HG03045 (cell line): ENCODE measurements around the gene KCNMA1.
"Not testable (repeated sequence)": the region's sequence is repeated elsewhere in the genome, so short reads cannot be mapped to it uniquely, and the experiment has no call there.

ENCODE experiments used
- ATAC-seq: cut with Tn5 transposase; IDR thresholded peaks from one replicate; pipeline ENCODE4 v1.9.1; 2021; ENCODE audit warnings: mild to moderate bottlenecking, moderate library complexity; ENCODE audit not compliant: unreplicated experiment

The KCNMA1 gene

DNA sequence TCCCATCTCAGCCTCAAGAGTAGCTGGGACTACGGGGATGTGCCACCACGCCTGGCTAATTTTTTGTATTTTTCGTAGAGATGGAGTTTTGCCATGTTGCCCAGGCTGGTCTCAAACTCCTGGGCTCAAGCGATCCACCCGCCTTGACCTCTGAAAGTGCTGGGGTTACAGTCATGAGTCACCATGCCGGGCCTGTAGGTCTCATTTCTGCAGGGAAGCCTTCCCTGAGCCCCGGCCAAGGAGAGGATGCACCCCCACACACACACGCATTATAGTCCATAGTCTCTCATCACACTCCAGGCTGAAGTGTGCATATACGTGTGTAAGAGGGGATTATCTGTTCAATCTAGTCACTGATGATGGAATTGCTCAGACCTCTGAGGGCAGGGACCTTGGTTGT lies 29.3 kb downstream of the KCNMA1 start:
- ATAC-seq, result no peak

DNA sequence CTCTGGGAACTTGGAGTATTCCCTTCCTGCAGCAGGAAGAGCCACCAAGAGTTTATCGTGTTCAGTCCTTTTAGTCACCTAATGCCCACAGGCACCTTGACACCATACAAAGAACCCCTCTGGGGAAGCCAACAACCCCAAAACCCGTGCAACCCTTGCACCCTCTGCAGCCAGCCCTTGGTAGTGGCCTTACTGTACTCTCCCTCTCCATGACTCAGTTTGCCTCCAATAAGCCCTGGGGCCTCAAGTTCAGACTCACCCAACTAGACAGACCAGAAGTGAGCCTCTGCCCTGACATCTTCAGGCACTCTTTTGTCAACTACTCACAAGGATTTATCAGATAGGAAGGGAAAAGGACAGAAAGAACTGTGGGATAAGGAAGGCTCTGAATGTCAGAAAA lies 30.9 kb downstream of the KCNMA1 start:
- ATAC-seq, result no peak

DNA sequence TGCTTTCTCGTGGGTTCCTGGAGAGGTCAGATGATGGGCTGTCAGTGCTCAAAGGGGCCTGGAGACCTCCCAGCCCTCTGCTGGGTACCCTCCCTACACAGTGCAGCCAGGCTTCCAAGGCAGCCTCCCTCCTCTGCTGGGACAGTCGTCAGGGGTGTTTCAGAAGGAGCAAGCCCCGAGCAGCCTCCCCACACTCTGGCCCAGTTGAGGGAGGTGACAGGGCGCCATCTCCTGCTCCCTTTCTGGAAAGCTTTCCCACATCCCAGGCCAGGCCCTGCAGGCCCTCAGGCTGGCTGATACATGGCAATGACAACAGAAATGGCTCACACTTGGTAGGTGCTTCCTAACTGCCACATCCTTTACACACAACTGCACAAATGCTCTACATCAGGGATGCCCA lies 32.1 kb downstream of the KCNMA1 start:
- no peak for ATAC-seq

DNA sequence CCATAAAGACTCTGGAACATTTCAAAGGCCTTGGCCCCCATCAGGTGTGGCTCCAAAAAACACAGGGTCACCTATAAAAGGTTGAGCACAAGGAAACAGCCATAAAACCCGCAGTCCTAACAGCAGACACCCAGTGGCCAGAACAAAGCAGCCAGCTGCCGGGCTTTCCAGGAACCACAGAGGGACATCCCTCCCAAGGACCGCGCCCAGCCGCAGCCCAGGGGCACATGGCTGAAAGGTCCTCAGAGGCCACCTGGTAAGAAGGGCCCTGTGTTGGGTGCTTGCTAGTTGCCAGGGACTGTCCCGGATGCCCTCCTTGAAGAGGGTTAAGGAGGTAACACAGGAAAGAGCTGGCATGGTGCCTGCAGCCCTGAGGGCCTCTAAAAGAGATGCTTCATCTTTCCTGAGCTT lies 32.7 kb downstream of the KCNMA1 start:
- no peak for ATAC-seq

DNA sequence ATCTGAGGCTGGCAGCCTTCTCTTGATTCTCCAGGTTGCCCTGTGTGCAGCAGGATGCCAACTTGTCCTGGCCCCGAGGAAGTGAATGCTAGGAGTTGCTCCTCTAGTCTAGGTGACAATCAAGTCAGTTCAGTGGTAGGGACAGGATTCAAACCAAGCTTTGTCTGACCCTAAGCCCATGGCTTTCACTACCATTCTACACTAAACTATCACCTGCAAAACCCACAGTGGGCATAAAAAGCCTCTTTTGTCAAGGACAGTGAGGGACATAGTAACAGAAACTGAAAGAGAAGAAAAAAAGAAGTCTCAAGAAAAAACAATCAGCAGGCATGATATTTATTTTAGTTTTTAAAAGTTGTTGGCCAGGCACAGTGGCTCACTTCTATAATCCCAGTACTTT lies 33.5 kb downstream of the KCNMA1 start:
- ATAC-seq, result no peak

DNA sequence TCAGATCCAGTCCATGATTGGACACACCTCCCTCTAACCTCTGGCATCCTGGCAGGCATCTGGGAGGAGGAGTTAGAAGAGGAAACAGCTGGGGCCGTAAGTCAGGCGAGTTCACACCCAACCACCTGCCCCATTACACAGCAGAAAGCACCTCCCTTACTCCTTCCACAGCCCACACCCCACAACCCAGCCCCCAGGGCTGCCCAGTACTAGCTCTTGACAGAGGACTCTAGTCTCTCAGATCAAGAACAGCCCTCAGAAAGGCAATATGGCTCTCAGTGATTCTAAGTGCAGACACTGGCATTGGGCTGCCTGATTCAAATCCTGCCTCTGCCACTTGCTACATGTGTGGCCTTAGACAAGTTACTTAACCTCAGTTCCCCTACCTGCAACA lies 34.1 kb downstream of the KCNMA1 start:
- no peak for ATAC-seq

DNA sequence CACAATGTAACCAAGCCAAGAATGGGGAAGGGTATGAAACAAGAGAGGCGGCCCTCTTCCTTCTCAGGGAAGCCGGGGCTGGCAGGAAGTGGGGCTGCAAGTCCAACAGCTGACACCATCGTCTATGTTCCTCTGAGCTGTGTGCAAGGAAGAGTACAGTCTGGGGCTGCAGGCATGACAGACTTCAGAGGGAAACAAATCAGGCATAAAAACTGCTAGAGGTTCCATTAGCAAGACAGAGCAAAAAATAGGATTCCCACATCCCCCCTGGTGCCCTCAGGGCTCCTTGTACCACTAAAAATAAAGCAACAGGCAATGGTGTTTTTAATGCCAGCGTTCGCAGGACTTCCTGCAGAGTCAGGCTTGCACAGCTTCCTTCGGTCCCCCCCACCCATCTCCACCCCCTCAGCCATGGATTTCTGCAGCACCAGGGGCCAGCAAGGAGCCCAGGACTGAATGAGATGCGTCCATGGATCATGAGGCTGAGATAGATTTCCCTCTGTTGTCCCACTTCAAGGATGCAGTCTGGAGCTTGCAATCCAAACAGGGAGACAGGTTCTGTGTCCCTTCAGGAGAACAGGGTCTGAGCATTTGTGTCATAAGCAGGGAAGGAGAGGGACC lies 34.6 kb downstream of the KCNMA1 start:
- no peak for ATAC-seq

DNA sequence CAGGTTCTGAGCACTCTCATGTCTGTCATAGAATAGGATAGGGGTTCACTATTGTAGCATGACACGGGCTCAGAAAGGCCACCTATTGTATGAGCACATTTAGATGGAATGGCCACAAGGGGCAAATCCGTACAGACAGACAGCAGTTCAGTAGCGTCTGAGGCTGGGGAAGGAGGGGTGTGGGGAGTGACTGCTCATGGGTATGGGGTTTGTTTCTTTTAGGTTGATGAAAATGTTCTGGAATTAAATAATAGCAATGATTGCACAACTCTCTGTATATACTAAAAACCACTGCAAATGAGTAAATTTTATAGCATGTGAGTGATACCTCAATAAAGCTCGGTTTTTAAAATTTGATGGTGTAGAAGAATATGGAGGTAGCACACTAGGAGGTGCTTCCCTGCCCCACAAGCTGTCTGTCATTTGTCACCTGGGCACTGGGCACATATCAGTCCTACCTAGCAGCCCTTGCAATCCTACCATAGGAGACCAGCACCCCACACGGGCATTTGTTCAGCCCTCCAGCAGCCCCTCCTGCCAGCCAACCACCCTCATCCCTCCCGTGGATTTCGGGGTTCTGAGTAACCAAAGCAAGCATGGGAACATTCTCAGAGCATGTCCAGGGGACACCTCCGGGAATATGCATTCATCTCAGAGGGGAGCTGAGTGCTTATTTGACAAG lies 35.2 kb downstream of the KCNMA1 start:
- no peak for ATAC-seq

DNA sequence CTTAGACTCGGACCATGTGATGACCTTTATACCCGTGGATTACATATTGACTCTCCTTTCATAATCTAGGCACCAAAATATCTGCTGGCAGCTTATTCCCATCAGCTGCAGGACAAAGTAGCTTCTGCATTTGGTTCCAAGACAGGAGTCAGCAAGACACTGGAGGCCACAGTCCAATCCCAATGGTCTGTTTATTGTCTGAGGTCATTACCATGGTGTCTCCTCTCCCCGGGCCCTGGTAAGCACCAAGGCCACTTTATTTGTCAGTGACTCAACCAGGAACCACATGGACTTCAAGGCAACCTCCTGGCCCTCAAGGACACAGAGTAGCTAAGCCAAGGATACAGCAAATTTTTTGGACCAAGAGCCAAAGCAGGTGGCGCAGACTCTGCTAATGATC lies 36.1 kb downstream of the KCNMA1 start:
- ATAC-seq, result no peak

DNA sequence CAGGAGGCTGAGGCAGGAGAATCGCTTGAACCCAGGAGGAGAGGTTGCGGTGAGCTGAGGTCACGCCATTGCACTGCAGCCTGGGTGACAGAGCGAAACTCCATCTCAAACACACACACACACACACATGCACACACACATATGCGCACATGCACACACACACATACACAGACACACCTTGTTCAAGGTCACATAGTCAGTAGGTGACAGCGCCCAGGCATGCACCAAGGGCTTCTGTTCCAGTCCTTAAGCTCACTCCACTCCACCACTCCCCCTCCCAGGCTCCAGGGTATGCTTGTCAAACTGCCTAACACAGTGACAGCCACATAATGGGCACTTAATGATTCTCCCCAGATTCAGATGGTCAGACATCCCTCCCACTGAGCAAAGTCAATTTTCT lies 37.0 kb downstream of the KCNMA1 start:
- no peak for ATAC-seq

DNA sequence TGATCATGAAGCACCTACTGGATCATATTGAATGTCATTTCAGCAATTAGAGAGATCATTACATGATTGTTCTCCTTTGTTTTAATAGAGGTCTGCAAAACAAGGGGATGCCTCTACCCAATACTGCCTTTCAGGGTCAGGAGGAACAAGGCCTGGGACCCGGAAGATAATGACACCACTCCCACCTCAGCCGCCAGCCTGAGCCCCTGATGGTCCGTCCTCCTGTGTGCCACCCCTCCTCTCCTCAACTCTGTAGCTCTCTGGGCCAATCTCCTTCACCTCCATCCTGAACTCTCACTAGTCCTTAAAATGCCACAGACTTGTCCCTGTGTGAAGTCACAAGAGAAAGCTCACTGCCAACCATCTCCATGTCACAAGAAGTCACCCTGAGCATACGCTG lies 38.0 kb downstream of the KCNMA1 start:
- no peak for ATAC-seq

DNA sequence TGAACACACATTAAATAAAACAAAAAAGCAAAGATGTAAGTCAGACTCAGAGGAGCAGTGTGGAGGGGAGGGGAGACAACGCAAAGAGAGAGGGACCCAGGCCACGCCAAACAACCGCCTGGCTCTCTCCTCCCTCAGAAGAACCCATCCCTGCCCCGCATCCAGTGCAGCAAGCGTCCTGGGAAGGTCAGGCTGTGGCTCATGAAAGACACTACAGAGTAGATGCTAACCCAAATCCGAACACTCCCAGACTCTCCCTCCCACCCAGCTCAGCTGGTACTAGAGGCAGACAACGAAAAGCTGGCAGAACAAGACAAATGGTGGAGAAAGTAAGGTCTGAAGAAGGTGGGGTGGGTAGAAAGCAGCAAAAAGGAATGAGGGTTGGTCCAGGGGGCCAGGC lies 39.0 kb downstream of the KCNMA1 start:
- no peak for ATAC-seq

DNA sequence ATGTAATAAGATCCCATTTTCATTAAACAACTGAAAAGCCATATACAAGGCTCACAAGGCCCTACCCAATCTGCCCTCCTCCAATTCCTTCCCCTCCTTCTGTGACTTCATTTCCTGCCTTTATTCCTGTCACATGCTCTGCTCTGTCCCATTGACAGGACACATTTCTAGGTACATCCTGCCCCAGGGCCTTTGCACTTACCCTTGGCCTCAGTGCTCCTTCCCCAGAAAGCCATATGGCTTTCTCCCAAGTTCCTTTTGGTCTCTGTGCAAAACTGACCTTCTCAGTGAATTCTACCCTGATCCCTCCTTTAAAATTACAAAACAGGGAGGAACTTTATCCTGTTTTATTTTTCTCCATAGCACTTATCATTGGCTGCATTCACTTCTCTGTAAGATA lies 40.0 kb downstream of the KCNMA1 start:
- ATAC-seq, result no peak

DNA sequence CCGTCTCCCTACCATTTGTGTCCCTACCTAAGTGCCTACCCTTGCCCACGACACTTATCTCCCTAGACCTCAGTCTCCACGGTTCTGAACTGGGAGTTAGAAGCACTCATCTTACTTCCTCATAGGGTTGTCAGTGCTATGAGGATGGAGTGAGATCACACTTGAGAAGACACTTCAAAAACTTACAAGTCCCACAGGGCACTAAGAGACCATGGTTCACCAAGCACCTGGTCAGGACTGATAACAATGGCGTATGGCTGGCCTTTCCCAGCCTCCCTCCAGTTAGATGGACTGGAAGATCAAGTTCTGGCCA lies 43.2 kb downstream of the KCNMA1 start:
- no peak for ATAC-seq

DNA sequence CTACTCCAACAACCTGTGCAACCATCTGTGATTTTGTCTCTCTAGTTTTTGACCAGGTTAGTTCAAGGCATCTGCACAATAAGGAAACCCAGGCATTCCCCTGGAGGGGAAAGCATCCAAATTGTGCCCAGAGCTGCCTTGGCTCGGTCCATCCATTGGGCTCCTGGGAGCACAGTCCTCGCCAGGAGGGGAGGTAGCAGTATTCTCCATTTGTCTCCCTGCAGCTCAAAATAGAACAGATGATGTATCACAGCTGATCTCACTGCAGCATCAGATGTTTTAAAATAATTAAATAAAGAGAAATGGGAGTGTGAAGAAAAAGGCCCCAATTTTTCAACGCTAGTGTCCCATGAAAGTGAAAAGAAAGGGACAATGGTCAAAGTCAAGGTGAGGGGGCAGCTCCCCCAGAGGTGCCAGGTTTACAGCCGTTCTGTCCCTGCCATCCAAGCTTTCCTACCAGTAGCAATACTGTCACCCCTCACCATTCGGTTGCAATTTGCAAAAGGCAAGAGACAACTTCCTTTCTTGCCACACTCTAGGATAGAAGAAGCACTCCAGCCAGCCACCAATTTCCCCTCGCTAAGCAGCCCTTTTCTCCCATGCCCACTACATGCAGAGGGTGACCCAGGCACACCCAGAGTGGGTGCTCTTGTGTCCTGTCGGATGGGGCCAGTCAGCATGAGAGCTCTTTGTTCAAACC lies 43.7 kb downstream of the KCNMA1 start:
- ATAC-seq, result no peak

DNA sequence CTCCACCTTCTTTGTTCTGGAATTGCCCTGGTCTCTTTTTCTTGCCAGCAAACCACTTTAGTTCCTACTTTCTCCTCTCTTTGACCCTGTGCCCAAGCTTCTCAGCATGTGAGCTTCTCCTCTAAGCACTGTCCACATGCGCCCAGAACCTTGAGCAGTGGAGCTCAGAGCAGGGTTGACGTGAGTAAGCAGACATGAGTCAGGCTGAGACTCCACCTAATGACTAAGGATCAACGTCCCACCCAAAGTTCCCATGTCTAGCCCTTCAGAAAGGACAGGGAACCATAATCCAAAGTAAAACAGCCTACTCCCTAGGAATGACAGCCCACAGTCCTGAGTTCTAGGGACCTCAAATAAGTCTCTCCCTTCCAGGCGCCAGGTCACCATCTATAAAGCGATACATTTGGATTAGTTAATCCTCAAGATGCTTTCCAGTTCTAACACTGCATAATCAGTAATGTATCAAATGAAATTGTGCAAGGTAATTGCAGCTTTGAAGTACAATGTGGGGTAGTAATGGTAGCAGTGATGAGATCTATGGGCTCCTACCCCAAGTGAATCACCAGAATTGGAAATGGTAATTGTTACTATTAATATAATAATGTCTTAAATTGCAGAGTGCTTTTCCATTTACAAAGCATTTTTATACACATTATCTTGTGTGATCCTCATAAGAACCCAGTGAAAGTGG lies 44.5 kb downstream of the KCNMA1 start:
- no peak for ATAC-seq

DNA sequence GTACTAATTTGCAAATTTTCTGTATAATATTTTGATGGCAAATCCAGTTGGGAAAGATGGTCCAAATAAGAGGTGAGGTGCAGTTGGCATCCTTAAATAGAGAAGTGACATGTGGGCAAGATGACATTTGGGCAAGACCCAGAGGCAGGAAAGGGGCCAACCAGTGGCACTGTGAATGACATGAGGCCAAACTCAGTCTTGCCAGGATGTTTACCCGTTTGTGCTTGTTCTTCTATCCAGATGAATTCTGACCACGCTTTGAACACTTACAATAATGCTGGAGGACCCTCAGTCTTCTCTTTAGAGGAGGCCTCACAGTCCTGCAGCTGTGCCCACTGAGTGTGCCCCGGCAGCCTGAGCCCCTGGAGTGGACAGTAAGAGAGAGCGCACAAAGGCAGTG lies 45.1 kb downstream of the KCNMA1 start:
- ATAC-seq, result no peak

DNA sequence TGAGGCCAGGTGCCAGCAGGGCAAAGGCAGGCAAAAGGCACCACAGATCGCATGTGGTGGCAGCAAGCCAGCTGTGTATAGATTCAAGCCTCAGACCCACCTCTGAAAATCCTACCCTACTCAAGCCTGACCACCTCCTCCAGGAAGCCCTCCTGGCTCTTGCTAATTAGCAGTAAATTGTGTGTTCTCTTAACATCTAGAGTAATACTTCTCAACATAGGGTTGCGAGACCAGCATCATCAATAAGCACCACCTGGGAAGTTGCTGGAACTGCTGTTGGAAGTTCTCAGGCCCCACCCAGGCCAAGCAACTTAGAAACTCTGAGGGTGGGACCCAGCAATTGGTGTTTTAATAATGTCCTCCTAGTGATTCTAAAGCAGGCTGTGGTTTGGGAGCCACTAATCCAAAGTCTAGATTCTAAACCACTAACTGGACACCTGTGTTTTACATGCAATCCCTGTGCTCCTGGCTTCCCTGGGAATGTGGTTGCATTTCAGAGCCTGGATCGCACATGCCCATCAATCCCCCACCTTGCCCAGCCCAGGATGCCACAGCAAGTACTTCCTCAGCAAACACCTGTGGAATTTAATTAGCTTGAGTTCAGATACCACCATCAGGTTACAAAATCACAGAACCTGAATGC lies 46.2 kb downstream of the KCNMA1 start:
- no peak for ATAC-seq

DNA sequence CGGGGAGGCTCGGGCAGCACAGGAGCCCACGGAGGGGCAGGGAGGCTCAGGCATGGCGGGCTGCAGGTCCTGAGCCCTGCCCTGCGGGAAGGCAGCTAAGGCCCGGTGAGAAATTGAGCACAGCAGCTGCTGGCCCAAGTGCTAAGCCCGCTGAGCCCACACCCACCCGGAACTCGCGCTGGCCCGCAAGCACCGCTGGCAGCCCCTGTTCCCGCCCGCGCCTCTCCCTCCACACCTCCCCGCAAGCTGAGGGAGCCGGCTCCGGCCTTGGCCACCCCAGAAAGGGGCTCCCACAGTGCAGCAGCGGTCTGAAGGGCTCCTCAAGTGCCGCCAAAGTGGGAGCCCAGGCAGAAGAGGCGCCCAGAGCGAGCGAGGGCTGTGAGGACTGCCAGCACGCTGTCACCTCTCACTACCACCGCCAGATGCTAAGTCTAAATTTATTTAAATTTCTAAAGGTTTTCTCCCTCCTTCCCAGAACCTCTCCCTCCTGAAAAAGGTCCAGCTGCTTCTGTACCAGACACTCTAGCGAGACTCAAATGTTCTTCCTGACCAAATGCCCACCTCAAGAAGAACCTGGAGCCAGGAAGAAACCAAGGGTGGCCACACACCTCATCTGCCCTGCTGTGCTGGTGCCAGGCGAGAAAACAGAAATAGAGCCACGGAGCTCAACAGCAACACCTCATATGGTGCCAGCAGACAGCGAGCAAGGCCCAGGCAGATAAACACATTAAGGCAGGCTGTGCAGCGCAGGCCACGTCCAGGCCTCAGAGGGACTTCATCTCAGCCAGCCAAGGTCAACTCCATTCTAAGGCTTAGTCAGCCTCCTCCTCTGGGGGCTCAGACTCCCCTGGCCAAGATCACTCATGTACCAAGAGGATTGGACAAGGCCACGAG lies 47.0 kb downstream of the KCNMA1 start:
- ATAC-seq, result no peak

DNA sequence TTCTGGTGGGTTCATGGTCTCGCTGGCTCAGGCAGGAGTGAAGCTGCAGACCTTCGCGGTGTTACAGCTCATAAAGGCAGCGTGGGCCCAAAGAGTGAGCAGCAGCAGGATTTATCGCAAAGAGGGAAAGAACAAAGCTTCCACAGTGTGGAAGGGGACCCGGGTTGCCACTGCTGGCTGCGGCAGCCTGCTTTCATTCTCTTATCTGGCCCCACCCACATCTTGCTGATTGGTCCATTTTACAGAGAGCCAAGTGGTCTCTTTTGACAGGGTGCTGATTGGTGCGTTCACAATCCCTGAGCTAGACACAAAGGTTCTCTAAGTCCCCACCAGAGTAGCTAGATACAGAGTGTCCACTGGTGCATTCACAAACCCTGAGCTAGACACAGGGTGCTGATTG lies 47.9 kb downstream of the KCNMA1 start:
- not testable (repeated sequence) for ATAC-seq

DNA sequence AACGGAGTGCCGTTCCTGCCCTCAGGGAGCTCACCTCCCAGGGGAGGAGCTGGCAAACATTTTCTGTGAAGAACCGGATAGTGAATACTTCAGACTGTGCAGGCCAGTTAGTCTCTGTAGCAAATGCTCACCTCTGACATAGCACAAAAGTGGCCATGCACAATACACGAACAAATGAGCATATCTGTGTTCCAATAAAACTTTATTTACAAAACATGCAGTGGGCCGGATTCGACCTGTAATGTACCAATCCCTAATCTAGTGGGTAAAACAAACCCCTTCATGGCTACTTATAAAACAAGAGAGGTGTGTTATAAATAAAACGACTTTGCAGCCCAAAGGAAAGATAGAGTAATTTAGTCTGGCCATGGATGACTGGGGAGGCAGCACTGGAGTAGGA lies 48.7 kb downstream of the KCNMA1 start:
- no peak for ATAC-seq
